Liver (tissue), 9 donors: ENCODE data around the gene ARSB. TPM values are rescaled to one million over a fixed set of nuclear protein-coding genes. Genes with fewer than 3 reads are reported as not detected.

ENCODE experiments used
- DNase-seq: peaks from one replicate; pipeline ENCODE4 v3.0.0-alpha.2; 2017; ENCODE audit warnings: low spot score
- H3K27ac ChIP-seq, 2 donors: one replicate each; pipeline ENCODE4 v1.7.0; 2013; ENCODE audit warnings: inconsistent platforms in 2 of 2, low read length in 2 of 2, control low read depth in 1 of 2, low read depth in 1 of 2, mild to moderate bottlenecking in 1 of 2
- H3K27me3 ChIP-seq, 4 donors: one replicate each; pipeline versions ENCODE4 v1.6.1 to v1.7.0; 2013; ENCODE audit warnings: low read length in 3 of 4, inconsistent platforms in 1 of 4, mild to moderate bottlenecking in 1 of 4, moderate library complexity in 1 of 4; ENCODE audit not compliant: control insufficient read depth in 4 of 4, insufficient read depth in 4 of 4
- H3K36me3 ChIP-seq, 4 donors: one replicate each; pipeline versions ENCODE4 v1.6.1 to v1.7.0; 2013; ENCODE audit warnings: low read length in 3 of 4, mild to moderate bottlenecking in 3 of 4, low read depth in 1 of 4, moderate library complexity in 1 of 4; ENCODE audit not compliant: control insufficient read depth in 4 of 4, insufficient read depth in 3 of 4
- H3K4me1 ChIP-seq, 4 donors: one replicate each; pipeline versions ENCODE4 v1.6.1 to v1.7.0; 2013; ENCODE audit warnings: low read length in 3 of 4, mild to moderate bottlenecking in 3 of 4, moderate library complexity in 1 of 4; ENCODE audit not compliant: control insufficient read depth in 4 of 4, insufficient read depth in 4 of 4
- H3K4me3 ChIP-seq, 3 donors: one replicate each; pipeline versions ENCODE4 v1.6.1 to v1.7.0; 2013; ENCODE audit warnings: low read length in 3 of 3, control low read depth in 1 of 3, low read depth in 1 of 3, mild to moderate bottlenecking in 1 of 3
- H3K9ac ChIP-seq, 2 donors: one replicate each; pipeline ENCODE4 v1.7.0; 2013; ENCODE audit warnings: low read length in 2 of 2, mild to moderate bottlenecking in 2 of 2, moderate library complexity in 2 of 2, control low read depth in 1 of 2, low read depth in 1 of 2
- H3K9me3 ChIP-seq, 4 donors: one replicate each; pipeline versions ENCODE4 v1.6.1 to v1.7.0; 2013; ENCODE audit warnings: low read length in 3 of 4; ENCODE audit not compliant: control insufficient read depth in 4 of 4
- CTCF ChIP-seq: fragments of 150-350 bp; IDR thresholded peaks from 2 replicates; pipeline ENCODE4 v1.5.1; 2017; ENCODE audit warnings: improper control_type of control experiment, low read depth, low read length; ENCODE audit not compliant: missing input control
- EGR1 ChIP-seq, 2 donors: IDR thresholded peaks; 2 replicates each; pipeline ENCODE4 v1.6.1; 2016 to 2018; ENCODE audit warnings: antibody characterized with exemption in 2 of 2, low read depth in 2 of 2
- FOXA1 ChIP-seq: IDR thresholded peaks from 2 replicates; pipeline ENCODE4 v1.6.1; 2016; ENCODE audit warnings: antibody characterized with exemption
- FOXA2 ChIP-seq: IDR thresholded peaks from 2 replicates; pipeline ENCODE4 v1.6.1; 2016; ENCODE audit warnings: antibody characterized with exemption
- GABPA ChIP-seq, 2 donors: IDR thresholded peaks in 1 of 2; conservative IDR thresholded peaks in 1 of 2; 2 replicates each; pipeline ENCODE4 v1.6.1; 2016; ENCODE audit warnings: antibody characterized with exemption in 2 of 2, mild to moderate bottlenecking in 1 of 2, moderate library complexity in 1 of 2
- HNF4A ChIP-seq, 2 donors: conservative IDR thresholded peaks; 2 replicates each; pipeline ENCODE4 v1.6.1; 2016; ENCODE audit warnings: antibody characterized with exemption in 2 of 2, mild to moderate bottlenecking in 2 of 2
- HNF4G ChIP-seq: IDR thresholded peaks from 2 replicates; pipeline ENCODE4 v1.6.1; 2016; ENCODE audit warnings: antibody characterized with exemption
- JUND ChIP-seq, 2 donors: IDR thresholded peaks; 2 replicates each; pipeline ENCODE4 v1.6.1; 2016; ENCODE audit warnings: antibody characterized with exemption in 2 of 2
- NR2F2 ChIP-seq: IDR thresholded peaks from 2 replicates; pipeline ENCODE4 v1.6.1; 2016; ENCODE audit warnings: antibody characterized with exemption
- RAD21 ChIP-seq, 2 donors: IDR thresholded peaks; 2 replicates each; pipeline ENCODE4 v1.6.1; 2016; ENCODE audit warnings: antibody characterized with exemption in 2 of 2, mild to moderate bottlenecking in 2 of 2
- RXRA ChIP-seq, 2 donors: IDR thresholded peaks; 2 replicates each; pipeline ENCODE4 v1.6.1; 2017 to 2018; ENCODE audit warnings: antibody characterized with exemption in 2 of 2, mild to moderate bottlenecking in 1 of 2
- SP1 ChIP-seq: IDR thresholded peaks from 2 replicates; pipeline ENCODE4 v1.6.1; 2018; ENCODE audit warnings: antibody characterized with exemption, mild to moderate bottlenecking
- TAF1 ChIP-seq: conservative IDR thresholded peaks from 2 replicates; pipeline ENCODE4 v1.6.1; 2016; ENCODE audit warnings: antibody characterized with exemption, mild to moderate bottlenecking
- YY1 ChIP-seq: IDR thresholded peaks from 2 replicates; pipeline ENCODE4 v1.6.1; 2016; ENCODE audit warnings: antibody characterized with exemption, mild to moderate bottlenecking
- WGBS: extraction: QIAGEN DNeasy Blood & Tissue Kit; methylation state at CpG from one replicate; pipeline ENCODE4 v1.1.7; 2013; 5-methylcytosine and 5-hydroxymethylcytosine counted together
- polyA plus RNA-seq, 2 donors: library from polyadenylated mRNA; stranded (reverse) in 1 of 2; unstranded in 1 of 2; fragments of 200-250 nt in 1 of 2; fragments of >200 nt in 1 of 2; fragmentation: Nextera tagmentation in 1 of 2; extraction: Ambion mirVana in 1 of 2; gene quantifications; one replicate each; pipeline versions ENCODE4 v1.2.1 to v1.2.3, GENCODE V29; 2013 to 2015
- total RNA-seq, 2 donors: library from RNA; depleted of rRNA; stranded (reverse); fragments of >200 nt; gene quantifications; one replicate each; pipeline ENCODE4 v1.2.3, GENCODE V29; 2014
- TF ChIP-seq, protein P1 (sequence below): IDR thresholded peaks from 2 replicates; pipeline ENCODE4 v1.6.1; 2016; ENCODE audit warnings: antibody characterized with exemption
- TF ChIP-seq, protein P2 (sequence below): IDR thresholded peaks from 2 replicates; pipeline ENCODE4 v1.6.1; 2016; ENCODE audit warnings: antibody characterized with exemption
- TF ChIP-seq, protein P3 (sequence below): IDR thresholded peaks from 2 replicates; pipeline ENCODE4 v1.6.1; 2016; ENCODE audit warnings: antibody characterized with exemption, mild to moderate bottlenecking
- TF ChIP-seq, protein P4 (sequence below): IDR thresholded peaks from 2 replicates; pipeline ENCODE4 v1.6.1; 2016; ENCODE audit warnings: antibody characterized with exemption
- donor health status: healthy.
- donor health status: healthy.
- donor health status: healthy.
- donor health status: healthy.
- donor health status: healthy.

ARSB gene
- total and polyA plus RNA-seq, 4 donors, result 3.5 to 26.2 (median 8.7) TPM

GRCh38 chr5:78765756-78766411 is 219.2 kb downstream of the ARSB start:
- no peak for DNase-seq
- no peak overlapping the region for H3K27ac ChIP-seq
- H3K9me3 ChIP-seq, result no peaks in the 10 kb centered on the region
- no peak overlapping the region for H3K9ac ChIP-seq
- H3K36me3 ChIP-seq, result no peaks in the 10 kb centered on the region
- H3K27me3 ChIP-seq, result no peaks in the 10 kb centered on the region
- no peaks in the 10 kb centered on the region for H3K4me1 ChIP-seq
- TF ChIP-seq RAD21 (IDR thresholded peaks at IDR 0.05) (no peak), GABPA (IDR thresholded peaks at IDR 0.05 in 1 of 2, conservative IDR thresholded peaks at IDR 0.05 in 1 of 2) (no peak), FOXA1 (no peak), NR2F2 (no peak), HNF4A (conservative IDR thresholded peaks at IDR 0.05) (no peak), JUND (IDR thresholded peaks at IDR 0.05) (no peak), FOXA2 (no peak), CTCF (no peak)
- TF ChIP-seq, protein P1, sequence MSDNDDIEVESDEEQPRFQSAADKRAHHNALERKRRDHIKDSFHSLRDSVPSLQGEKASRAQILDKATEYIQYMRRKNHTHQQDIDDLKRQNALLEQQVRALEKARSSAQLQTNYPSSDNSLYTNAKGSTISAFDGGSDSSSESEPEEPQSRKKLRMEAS, result no peak
- H3K4me3 ChIP-seq, result no peak overlapping the region
- 75% methylated on average over 7 of the region's 7 CpGs for WGBS

DNA sequence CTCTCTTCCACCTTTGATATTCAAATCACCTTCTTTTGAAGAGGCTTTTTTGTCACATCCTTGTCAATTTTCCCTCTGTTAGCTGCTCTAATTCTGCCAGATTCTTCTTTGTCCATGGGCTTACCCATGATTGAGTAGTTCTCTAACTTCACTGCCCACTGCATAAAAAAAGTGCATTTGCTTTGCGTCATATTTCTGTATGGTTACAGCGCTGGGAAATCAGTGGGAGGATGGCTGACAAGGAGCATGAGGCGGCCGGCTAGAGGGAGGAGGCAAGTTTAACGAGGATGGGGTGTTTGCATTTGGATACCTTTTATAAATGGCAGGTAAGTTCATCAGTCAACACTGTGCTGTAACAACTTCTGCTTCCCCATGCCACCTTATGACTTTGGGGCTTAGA is 220.0 kb downstream of the ARSB start:
- Histone ChIP-seq H3K36me3 (no peaks in the 10 kb centered on the region), H3K27ac (no peak overlapping the region), H3K4me3 (no peak overlapping the region), H3K9ac (no peak overlapping the region), H3K4me1 (no peaks in the 10 kb centered on the region), H3K9me3 (no peaks in the 10 kb centered on the region), H3K27me3 (no peaks in the 10 kb centered on the region)
- WGBS, result 95% methylated on average over 5 of the region's 5 CpGs
- TF ChIP-seq YY1 (no peak), HNF4G (no peak), NR2F2 (no peak), FOXA2 (no peak), JUND (IDR thresholded peaks at IDR 0.05) (no peak), SP1 (no peak), GABPA (IDR thresholded peaks at IDR 0.05 in 1 of 2, conservative IDR thresholded peaks at IDR 0.05 in 1 of 2) (no peak), EGR1 (IDR thresholded peaks at IDR 0.05; ENCODE audit: low read depth in 2 of 2) (no peak), HNF4A (conservative IDR thresholded peaks at IDR 0.05) (no peak), CTCF (no peak), TAF1 (no peak), RAD21 (IDR thresholded peaks at IDR 0.05) (no peak), RXRA (IDR thresholded peaks at IDR 0.05) (no peak), FOXA1 (no peak)
- TF ChIP-seq, protein P2, sequence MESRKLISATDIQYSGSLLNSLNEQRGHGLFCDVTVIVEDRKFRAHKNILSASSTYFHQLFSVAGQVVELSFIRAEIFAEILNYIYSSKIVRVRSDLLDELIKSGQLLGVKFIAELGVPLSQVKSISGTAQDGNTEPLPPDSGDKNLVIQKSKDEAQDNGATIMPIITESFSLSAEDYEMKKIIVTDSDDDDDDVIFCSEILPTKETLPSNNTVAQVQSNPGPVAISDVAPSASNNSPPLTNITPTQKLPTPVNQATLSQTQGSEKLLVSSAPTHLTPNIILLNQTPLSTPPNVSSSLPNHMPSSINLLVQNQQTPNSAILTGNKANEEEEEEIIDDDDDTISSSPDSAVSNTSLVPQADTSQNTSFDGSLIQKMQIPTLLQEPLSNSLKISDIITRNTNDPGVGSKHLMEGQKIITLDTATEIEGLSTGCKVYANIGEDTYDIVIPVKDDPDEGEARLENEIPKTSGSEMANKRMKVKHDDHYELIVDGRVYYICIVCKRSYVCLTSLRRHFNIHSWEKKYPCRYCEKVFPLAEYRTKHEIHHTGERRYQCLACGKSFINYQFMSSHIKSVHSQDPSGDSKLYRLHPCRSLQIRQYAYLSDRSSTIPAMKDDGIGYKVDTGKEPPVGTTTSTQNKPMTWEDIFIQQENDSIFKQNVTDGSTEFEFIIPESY, result no peak
- TF ChIP-seq, protein P3, sequence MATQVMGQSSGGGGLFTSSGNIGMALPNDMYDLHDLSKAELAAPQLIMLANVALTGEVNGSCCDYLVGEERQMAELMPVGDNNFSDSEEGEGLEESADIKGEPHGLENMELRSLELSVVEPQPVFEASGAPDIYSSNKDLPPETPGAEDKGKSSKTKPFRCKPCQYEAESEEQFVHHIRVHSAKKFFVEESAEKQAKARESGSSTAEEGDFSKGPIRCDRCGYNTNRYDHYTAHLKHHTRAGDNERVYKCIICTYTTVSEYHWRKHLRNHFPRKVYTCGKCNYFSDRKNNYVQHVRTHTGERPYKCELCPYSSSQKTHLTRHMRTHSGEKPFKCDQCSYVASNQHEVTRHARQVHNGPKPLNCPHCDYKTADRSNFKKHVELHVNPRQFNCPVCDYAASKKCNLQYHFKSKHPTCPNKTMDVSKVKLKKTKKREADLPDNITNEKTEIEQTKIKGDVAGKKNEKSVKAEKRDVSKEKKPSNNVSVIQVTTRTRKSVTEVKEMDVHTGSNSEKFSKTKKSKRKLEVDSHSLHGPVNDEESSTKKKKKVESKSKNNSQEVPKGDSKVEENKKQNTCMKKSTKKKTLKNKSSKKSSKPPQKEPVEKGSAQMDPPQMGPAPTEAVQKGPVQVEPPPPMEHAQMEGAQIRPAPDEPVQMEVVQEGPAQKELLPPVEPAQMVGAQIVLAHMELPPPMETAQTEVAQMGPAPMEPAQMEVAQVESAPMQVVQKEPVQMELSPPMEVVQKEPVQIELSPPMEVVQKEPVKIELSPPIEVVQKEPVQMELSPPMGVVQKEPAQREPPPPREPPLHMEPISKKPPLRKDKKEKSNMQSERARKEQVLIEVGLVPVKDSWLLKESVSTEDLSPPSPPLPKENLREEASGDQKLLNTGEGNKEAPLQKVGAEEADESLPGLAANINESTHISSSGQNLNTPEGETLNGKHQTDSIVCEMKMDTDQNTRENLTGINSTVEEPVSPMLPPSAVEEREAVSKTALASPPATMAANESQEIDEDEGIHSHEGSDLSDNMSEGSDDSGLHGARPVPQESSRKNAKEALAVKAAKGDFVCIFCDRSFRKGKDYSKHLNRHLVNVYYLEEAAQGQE, result no peak
- TF ChIP-seq, protein P4, sequence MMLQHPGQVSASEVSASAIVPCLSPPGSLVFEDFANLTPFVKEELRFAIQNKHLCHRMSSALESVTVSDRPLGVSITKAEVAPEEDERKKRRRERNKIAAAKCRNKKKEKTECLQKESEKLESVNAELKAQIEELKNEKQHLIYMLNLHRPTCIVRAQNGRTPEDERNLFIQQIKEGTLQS, result no peak
- TF ChIP-seq, protein P1, result no peak
- no peak for DNase-seq
